ENCODE results near the gene NOTUM.
"Not testable (repeated sequence)": the region's sequence is repeated elsewhere in the genome, so short reads cannot be mapped to it uniquely, and the experiment has no call there.

The NOTUM gene

DNA sequence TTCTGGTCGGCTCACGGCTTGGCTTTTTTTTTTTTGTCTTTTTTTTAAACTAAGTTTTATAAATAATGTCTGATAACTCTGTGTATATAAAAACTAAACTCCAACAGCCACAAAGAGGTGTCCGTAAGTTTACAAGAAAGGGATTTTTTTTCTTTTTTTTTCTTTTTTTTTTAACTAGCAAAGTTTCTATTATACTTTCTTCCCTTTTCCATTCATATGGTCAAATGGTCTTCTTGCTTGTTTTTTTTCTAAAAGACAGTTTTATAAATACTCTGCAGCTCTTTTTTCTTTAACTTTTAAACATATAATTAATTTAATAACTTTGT is 39.5 kb downstream of the NOTUM start:
- in situ Hi-C loops (cut with MboI; ENCODE audit: low sequenced_read_pairs, unreplicated experiment) = no loop called here
- TF ChIP-seq, protein P1, sequence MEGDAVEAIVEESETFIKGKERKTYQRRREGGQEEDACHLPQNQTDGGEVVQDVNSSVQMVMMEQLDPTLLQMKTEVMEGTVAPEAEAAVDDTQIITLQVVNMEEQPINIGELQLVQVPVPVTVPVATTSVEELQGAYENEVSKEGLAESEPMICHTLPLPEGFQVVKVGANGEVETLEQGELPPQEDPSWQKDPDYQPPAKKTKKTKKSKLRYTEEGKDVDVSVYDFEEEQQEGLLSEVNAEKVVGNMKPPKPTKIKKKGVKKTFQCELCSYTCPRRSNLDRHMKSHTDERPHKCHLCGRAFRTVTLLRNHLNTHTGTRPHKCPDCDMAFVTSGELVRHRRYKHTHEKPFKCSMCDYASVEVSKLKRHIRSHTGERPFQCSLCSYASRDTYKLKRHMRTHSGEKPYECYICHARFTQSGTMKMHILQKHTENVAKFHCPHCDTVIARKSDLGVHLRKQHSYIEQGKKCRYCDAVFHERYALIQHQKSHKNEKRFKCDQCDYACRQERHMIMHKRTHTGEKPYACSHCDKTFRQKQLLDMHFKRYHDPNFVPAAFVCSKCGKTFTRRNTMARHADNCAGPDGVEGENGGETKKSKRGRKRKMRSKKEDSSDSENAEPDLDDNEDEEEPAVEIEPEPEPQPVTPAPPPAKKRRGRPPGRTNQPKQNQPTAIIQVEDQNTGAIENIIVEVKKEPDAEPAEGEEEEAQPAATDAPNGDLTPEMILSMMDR (IDR thresholded peaks at IDR 0.05; ENCODE audit: borderline replicate concordance, control extremely low read depth, extremely low read depth, insufficient read depth, missing control alignments) = no peak
- no peak for DNase-seq (ENCODE audit: low spot score)

DNA sequence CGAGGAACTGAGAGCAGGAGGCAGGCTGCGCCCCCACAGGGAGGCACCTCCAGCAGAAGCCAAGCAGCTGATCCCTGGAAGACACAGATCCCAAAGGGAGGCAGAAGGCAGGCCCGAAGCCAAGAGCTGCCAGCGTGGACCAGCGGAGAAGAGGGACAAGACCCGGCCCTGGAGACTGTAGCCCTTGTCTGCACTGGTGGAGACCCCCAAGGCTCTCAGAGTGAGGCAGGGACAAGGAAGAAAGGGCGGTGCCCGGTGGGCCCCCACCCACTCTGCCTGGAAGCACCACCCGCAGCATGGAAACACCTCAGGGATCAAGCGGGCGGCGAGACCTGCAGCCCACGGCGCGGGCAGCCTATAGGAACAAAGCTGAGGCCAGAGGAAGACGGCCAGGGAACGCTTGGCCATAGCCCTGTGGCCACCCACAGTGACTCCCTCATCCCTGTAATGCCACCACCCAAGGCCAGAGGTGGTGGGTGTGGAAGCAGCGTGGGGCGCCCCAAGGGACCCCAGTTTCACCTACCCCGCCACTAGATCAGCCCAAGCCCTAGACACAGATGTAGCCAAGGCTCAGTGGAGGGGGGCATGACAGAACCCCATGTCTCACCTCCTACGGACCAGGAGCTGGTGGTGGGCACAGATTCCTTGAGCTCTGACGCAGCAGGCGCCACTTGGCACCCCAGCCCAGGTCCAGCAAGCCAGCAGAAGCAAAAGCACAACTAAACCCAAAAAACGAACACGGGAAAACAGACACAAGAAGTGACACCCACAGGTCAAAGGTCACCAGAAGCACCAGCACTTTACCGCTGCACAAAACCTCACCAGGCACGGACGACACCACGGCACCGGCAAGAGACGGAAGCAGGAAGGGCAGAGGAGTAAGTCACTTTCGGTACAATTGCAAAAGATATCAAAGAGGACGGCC is 40.1 kb downstream of the NOTUM start:
- in situ Hi-C loops (cut with MboI; ENCODE audit: low sequenced_read_pairs, unreplicated experiment) = no loop called here
- TF ChIP-seq, protein P1 (IDR thresholded peaks at IDR 0.05; ENCODE audit: borderline replicate concordance, control extremely low read depth, extremely low read depth, insufficient read depth, missing control alignments) = no peak
- no peak for DNase-seq (ENCODE audit: low spot score)

DNA sequence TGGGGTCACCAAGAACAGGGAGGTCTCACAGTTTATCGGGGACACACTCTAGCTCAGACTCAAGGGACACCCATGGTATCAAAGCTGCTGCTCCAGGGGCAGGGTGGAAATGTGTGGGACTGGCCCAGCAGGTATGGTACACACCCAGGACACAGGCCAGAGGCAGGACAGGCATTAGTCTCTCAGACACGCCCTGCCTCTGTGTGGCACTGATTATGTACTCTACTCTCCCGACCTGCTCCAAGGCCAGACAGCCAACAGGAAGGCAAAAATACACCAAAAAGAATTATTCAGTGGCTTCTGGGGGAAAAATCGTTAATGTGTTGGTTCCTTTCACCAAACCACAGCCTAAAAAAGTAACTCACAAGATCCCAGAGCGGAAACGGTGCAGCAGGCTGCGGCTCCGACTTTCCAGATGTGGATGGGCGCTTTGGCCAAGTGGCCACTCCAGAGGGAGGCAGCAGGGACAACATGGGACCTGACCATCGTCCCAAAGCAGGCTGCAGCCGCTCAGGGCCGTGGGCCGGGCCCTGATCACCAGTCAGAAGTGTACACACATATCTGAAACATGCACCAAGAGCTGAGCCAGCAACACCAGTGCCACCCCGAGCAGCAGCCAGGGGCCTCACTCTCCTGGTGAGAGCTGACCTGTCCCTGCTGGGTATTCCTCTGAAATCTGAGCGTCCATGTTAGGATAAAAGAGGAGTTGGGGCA is 42.0 kb downstream of the NOTUM start:
- in situ Hi-C loops (cut with MboI; ENCODE audit: low sequenced_read_pairs, unreplicated experiment) = no loop called here
- no peak for DNase-seq (ENCODE audit: low spot score)
- TF ChIP-seq, protein P1 (IDR thresholded peaks at IDR 0.05; ENCODE audit: borderline replicate concordance, control extremely low read depth, extremely low read depth, insufficient read depth, missing control alignments) = no peak

DNA sequence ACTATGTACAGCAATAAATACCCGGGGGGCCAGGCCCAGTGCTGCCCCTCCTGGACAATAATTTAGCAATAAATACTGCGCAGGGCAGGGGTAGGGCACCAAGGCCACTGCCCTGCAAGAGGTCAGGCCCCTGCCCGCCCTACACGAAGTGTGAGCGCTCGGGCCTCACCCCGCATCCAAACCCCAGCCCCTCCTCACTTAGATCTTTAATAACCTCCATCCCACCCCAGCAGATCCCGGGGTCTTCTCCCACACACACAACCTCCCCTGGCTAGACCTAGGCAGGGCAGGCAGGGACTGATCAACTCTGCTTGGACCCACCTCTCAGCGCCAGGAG is 42.7 kb downstream of the NOTUM start:
- DNase-seq (ENCODE audit: low spot score); in situ Hi-C loops (cut with MboI; ENCODE audit: low sequenced_read_pairs, unreplicated experiment): not testable (repeated sequence)

DNA sequence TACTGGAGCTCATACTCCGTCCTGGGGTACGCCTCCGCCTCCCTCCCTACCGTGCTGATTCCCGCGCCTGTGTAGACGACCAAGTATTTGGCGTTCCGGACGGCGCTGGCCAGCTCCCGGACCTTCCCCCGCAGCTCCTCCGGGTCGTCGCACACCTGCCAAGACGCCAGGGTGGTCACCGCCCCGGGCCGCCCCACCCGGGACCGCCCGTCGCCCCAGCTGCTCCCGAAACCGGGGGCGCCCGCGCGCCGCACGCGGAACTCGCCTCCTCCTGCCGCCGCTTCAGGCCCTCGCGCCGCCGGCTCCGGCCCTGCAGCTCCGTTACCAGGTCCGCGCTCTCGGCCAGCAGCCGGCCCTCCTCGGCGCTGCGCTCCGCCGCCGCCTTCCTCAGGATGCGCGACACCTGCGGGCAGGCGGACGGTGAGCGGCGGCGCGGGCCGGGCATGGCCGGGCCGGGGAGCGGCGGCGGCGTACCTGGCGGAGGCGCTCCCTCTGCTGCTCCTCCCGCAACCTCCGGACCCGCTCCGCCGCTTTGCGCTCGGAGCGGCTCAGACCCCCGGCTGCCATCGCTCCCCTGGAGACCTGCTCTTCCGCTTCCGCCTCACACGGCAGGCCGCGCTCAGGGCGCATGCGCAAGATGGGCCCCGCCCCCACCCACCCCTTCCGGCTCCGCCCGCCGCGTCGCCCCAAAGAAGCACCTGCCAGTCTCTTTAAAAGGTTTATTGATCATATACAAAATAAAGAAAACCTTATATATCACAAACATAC is 43.2 kb downstream of the NOTUM start, which contains the start of gene SIRT7:
SIRT7 (minus strand) TSS at position 612 of the 768 bp plus-strand sequence; CDS start at position 567, 45 bp downstream.
- in situ Hi-C loops (cut with MboI; ENCODE audit: low sequenced_read_pairs, unreplicated experiment) = no loop called here
- DNase-seq (ENCODE audit: low spot score) = peak; percentile 99
- TF ChIP-seq, protein P1 (IDR thresholded peaks at IDR 0.05; ENCODE audit: borderline replicate concordance, control extremely low read depth, extremely low read depth, insufficient read depth, missing control alignments) = no peak

DNA sequence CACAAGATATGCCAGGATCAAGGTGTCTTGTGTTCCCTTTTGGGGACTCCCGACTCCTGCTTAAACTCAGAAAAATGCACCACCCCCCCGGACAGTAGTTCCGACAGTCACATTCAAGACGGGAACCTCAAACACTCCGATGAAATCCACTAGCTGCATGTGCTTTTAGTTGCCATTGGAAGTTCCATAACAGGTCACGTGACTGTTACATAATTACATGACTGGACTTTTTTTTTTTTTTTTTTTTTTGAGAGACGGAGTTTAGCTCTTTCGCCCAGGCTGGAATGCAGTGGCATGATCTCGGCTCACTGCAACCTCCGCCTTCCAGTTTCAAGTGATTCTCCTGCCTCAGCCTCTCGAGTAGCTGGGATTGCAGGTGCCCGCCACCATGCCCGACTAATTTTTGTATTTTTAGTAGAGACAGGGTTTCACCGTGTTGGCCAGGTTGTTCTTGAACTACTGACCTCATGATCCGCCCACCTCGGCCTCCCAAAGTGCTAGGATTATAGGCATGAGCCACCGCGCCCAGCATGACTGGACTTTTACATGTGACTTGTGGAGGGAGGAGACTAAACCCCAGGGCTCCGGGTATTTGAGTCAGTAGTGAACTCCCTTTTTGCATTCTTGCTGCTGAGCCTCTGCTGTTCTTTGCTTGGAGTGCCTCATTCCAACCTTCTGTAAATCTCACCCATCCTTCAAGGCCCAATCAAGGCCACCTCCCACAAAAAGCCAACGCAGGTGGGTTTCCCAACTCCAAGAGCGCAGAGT is 44.6 kb downstream of the NOTUM start:
- no peak for DNase-seq (ENCODE audit: low spot score)
- TF ChIP-seq, protein P1 (IDR thresholded peaks at IDR 0.05; ENCODE audit: borderline replicate concordance, control extremely low read depth, extremely low read depth, insufficient read depth, missing control alignments) = no peak
- in situ Hi-C loops (cut with MboI; ENCODE audit: low sequenced_read_pairs, unreplicated experiment) = no loop called here

All from GM13976 (cell line).